Measurements from ENCODE around the gene OTOP2.
"Not testable (repeated sequence)": the region's sequence is repeated elsewhere in the genome, so short reads cannot be mapped to it uniquely, and the experiment has no call there.

OTOP2 gene

DNA sequence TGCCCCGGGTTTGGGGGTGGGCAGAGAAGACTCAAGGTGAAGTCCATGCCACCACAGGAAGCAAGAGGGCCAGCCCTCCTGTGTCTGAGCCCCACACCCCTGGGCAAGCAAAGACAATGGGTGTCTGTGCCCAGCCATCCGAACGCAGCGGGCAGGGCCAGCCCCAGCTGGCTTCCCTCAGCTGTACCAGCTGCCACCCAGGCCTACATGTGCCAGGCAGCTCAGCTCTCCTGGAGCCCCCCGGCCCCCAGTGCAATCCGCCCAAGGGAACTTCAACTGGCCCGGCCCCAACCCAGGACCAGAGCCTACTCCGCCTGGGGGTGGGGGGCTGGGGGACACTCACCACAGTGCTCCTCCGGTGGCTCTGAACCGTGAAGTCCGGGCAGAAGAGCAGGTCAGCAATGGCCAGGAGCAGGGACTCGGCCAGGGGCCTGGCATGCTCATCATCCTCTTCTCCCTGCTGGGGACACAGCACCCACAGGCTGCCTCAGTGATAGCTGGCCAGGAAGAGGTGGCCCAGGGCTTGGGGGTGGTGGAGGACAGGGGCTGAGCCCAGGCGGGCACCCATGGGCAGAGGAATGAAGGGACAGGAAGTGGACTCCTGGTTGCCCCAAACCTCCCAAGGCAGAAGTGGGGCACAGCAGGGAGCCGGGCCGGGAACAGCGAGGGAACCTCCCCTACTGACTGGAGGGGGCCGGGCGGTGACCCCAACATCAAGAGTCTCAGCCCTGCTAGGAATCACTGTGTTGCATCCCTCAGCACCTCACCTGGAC is 38.7 kb downstream of the OTOP2 start:
- peaks cover 9% of the 10 kb centered on the region for H3K4me1 Mint-ChIP-seq
- DNase-seq (ENCODE audit: low spot score in 2 of 2) = no peak
- no peak for ATAC-seq
- H3K36me3 Mint-ChIP-seq = no peaks in the 10 kb centered on the region
- no peak overlapping the region for H3K4me3 Mint-ChIP-seq
- H3K9me3 Mint-ChIP-seq = no peaks in the 10 kb centered on the region
- no peak overlapping the region for H3K27ac Mint-ChIP-seq

DNA sequence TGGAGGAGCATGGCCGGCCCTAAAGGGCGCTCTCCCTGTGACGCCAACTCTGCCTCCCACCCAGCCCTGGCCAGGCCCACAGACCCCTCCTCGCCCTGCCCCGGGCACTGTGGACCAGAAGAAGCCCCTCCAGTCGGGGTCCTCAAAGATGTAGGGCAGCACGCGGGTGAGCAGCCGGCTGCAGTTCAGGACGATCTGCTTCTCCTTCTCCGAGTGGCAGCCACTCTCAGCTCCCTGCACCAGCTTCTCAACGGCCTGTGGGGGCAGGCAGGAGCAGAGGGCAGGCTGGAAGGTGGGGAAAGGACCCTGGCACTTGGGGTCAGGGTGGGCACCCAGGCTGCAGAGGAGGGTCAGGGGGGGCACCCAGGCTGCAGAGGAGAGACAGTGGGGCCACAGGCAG is 39.6 kb downstream of the OTOP2 start:
- H3K4me1 Mint-ChIP-seq = peaks cover 5% of the 10 kb centered on the region
- H3K4me3 Mint-ChIP-seq = no peak overlapping the region
- H3K36me3 Mint-ChIP-seq = no peaks in the 10 kb centered on the region
- H3K9me3 Mint-ChIP-seq = no peaks in the 10 kb centered on the region
- ATAC-seq (no peak), DNase-seq (ENCODE audit: low spot score in 2 of 2) (no peak)
- no peak overlapping the region for H3K27ac Mint-ChIP-seq

DNA sequence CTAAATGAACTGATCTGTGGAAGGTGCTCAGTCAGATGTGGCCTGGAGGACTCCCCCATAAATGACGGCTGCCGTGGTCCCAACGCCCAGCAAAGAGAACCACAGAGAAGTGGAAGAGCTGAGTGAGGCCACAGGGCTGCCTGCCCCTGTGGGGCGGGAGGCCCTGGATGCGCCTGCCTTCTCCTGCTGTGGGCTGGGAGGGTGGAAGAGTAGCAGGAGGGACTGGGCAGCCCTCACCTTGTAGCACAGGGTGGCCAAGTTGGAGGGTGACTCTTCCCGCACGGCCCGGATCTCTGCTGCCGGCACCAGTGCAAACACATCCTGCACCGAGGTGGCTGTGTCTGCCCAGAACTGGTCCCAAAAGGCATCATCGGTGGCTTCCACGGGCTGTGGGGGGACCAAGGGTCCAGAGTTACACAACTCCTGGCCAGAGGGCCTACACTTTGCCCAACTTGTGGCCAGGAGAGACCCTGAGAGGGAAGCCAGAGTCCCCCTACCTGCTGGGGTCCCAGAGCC is 40.2 kb downstream of the OTOP2 start:
- Mint-ChIP-seq H3K36me3 (no peaks in the 10 kb centered on the region), H3K27ac (no peak overlapping the region), H3K4me3 (no peak overlapping the region), H3K9me3 (no peaks in the 10 kb centered on the region), H3K4me1 (peaks cover 5% of the 10 kb centered on the region)
- ATAC-seq (no peak), DNase-seq (ENCODE audit: low spot score in 2 of 2) (no peak)

DNA sequence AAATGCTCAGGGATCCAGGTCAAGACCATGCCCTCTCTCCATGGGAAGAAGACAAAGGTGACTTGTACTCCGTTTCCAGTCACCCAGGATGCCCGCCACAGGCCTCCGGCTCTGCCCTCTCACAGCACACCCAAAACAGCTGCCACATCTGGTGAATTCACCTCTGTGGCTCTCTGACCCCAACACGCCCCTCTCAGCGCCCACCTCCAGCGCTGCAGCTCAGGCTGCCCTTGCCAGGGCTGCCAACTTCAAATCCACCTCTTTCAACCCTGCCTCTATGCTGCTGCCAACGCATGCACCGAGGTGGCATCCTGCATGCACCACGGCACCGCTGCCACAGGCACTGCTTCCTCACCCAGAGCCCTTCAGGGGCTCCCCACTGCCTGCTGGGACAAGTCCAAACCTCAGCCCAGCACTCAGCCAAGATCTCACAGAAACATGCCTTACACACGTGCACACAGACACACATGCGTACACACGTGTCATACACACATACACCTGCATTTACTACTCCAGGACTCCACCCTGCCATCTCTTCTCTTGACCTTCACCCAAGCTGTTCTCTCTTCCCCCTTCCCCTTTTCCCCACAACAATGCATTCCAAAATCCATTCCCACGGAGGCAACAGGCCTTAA is 41.0 kb downstream of the OTOP2 start:
- no peak overlapping the region for H3K4me3 Mint-ChIP-seq
- DNase-seq (ENCODE audit: low spot score in 2 of 2) (no peak), ATAC-seq (no peak)
- H3K27ac Mint-ChIP-seq = peak overlapping the region; percentile 27
- H3K36me3 Mint-ChIP-seq = no peaks in the 10 kb centered on the region
- no peaks in the 10 kb centered on the region for H3K9me3 Mint-ChIP-seq
- H3K4me1 Mint-ChIP-seq = peaks cover 5% of the 10 kb centered on the region

DNA sequence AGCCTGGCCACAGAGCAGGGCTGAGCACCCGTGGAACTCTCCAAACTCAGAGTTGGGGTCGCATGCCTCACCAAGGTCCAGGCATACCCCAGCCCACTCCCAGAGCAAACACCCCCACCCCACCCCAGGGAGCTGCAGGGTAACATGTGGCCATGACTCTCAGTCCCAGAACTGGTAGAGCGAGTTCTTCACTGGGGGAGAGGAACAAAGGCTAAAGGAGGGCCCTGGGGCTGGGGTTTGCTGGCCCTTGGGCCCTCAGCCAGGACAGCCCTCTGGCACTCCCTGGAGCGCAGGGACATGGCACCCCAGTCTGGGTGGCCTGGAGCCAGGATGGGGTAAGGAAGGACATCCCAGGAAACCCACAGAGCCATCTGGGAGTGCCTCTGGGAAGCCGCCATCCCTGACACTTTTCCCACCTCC is 44.3 kb downstream of the OTOP2 start:
- H3K27ac Mint-ChIP-seq = no peak overlapping the region
- DNase-seq (ENCODE audit: low spot score in 2 of 2) (no peak), ATAC-seq (no peak)
- H3K9me3 Mint-ChIP-seq = no peaks in the 10 kb centered on the region
- peaks cover 6% of the 10 kb centered on the region for H3K36me3 Mint-ChIP-seq
- H3K4me1 Mint-ChIP-seq = peaks cover 13% of the 10 kb centered on the region
- no peak overlapping the region for H3K4me3 Mint-ChIP-seq

DNA sequence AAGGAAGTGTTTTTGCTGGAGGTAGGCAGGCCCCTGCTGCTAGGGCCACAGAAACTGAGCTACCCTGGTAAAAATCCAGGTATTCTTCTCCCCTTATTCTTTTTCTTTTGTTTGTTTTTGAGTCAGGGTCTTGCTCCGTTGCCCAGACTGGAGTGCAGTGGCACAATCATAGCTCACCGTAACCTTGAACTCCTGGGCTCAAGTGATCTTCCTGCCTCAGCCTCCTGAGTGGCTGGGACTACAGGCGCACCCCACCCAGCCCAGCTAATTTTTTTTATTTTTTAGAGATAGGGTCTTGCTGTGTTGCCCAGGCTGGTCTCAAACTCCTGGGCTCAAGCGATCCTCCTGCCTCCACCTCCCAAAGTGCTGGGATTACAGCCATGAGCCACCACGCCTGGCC is 45.4 kb downstream of the OTOP2 start:
- H3K27ac Mint-ChIP-seq; ATAC-seq; H3K9me3 Mint-ChIP-seq; H3K4me3 Mint-ChIP-seq; H3K36me3 Mint-ChIP-seq; DNase-seq (ENCODE audit: low spot score in 2 of 2): not testable (repeated sequence)
- H3K4me1 Mint-ChIP-seq = peaks cover 13% of the 10 kb centered on the region

DNA sequence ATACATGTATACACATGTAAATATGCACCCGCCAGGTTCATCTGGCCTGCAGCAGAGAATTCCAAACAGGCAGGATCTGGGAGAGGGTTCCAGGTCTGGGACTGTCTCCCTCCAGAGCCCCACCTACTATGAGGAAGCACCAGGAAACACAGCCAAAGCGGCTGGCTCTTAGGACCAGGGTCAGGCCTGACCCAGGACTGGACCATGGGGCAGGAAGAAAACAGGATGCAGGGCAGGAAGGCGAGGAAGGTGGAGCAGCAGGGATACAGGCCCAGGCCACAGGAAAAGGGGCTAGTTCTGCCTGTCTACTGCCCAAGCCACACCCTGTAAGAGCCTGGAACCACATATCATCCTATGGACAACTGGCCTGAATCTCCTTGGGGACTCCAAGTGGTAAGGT is 46.3 kb downstream of the OTOP2 start:
- DNase-seq (ENCODE audit: low spot score in 2 of 2) = no peak
- no peaks in the 10 kb centered on the region for H3K9me3 Mint-ChIP-seq
- H3K27ac Mint-ChIP-seq = no peak overlapping the region
- peaks cover 13% of the 10 kb centered on the region for H3K4me1 Mint-ChIP-seq
- peaks cover 6% of the 10 kb centered on the region for H3K36me3 Mint-ChIP-seq
- ATAC-seq = no peak
- H3K4me3 Mint-ChIP-seq = no peak overlapping the region

DNA sequence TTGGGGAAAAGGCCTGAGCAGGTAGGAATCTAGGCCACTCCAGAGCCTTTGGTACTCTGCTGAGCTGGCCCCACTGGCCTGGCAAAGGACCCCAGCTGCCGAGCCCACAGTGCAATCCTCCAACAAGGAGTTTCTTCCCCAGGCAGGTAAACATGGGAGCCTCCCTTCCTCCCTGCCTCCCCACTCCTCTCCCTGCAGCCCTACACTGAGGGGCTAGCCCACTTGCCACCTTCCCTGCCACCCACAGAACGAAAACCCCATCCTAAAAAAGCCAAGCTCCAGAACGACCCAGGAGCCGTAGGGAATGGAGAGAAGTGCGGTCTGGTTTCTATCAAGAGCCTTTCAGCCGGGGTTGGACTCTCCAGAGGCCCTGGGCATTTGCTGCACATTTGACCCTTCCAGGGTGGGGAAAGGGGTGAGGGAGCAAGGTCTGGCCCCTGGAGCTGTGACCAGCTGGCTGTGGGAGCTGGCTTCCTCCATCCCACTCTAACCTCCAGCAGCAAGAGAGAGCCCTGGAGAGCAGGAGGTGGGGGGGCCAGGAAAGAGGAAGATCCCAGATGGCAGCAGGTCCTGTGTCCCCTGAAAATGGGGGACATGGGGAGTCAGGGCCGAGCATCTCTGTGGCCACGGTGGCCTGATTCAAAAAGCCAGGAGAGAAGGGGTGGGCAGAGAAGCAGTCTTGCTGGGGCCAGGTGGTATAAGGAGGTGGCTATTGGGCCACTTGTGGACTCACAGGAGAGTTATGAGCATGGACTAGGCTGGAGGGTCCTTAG is 47.2 kb downstream of the OTOP2 start:
- no peak for ATAC-seq
- Mint-ChIP-seq H3K27ac (no peak overlapping the region), H3K36me3 (peaks cover 6% of the 10 kb centered on the region), H3K9me3 (no peaks in the 10 kb centered on the region), H3K4me1 (peaks cover 13% of the 10 kb centered on the region), H3K4me3 (peak overlapping the region; percentile 89)
- DNase-seq (ENCODE audit: low spot score in 2 of 2) = no peak

DNA sequence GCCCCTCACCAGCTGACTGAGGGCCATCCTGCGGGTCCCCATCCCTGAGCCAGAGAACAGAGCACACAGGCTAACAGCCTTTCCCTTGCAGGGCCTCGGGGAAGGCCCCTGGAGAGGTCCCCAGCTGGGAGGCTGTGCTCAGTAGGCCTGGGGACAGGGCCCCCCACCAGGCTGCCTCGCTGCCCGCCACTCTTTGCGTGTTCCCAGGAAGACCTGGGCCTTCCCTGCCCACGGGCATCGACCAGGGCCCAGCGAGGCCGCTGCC is 47.7 kb downstream of the OTOP2 start:
- no peak for DNase-seq (ENCODE audit: low spot score in 2 of 2)
- H3K36me3 Mint-ChIP-seq = peaks cover 6% of the 10 kb centered on the region
- peak overlapping the region; percentile 89 for H3K4me3 Mint-ChIP-seq
- peaks cover 13% of the 10 kb centered on the region for H3K4me1 Mint-ChIP-seq
- no peak for ATAC-seq
- no peak overlapping the region for H3K27ac Mint-ChIP-seq
- H3K9me3 Mint-ChIP-seq = no peaks in the 10 kb centered on the region

DNA sequence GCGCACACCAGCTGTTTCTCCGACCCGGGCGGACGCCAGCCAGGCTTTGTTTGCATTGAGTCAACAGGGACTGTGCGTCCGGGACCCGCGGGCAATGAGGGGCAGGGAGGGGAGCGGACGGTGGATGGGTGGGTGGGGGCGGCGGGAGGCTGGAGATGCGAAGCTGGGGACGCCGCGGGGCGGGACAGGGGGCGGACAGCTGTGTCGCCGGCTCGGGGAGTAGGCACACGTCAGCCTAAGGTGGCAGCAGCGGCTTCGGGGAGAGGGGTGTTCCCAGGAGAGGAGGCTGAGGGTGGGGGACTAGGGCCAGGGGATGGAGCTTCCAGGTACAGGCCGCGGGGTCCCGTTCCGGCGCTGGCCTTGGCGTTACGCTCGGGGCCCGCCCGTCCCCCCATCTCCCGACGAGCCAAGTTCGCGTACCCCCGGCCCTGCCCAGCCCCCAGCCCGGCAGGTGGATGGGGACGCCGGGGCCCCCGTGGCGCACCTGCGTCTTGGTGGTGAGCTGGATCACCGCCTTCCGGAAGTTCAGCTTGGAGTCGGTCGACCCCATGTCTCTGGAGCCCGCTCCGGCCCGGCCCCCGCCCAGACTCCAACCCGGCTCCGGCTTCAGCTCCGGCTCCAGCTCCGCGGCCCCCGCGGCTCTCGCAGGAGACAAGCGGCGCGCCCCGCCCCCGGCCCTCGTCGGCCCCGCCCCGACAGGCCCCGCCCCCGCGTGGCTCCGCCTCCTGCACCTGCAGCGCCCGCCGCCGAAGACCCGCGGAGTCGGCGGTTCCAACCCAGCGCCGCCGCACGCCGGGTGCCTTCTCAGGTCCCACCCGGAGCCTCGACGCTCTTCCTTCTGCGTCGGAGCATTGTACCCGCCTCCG is 48.3 kb downstream of the OTOP2 start, which contains the start of gene HID1:
Gene HID1 (minus strand): TSS at position 653 of the 866 bp plus-strand sequence. CDS start 103 bp downstream, at position 550.
- peaks cover 13% of the 10 kb centered on the region for H3K4me1 Mint-ChIP-seq
- no peaks in the 10 kb centered on the region for H3K9me3 Mint-ChIP-seq
- DNase-seq (ENCODE audit: low spot score in 2 of 2) (peak; percentile 59 to 76), ATAC-seq (peak; percentile 84)
- H3K27ac Mint-ChIP-seq = no peak within 1 kb of the TSS
- peak within 1 kb of the TSS; percentile 89 for H3K4me3 Mint-ChIP-seq
- peaks cover 6% of the 10 kb centered on the region for H3K36me3 Mint-ChIP-seq

DNA sequence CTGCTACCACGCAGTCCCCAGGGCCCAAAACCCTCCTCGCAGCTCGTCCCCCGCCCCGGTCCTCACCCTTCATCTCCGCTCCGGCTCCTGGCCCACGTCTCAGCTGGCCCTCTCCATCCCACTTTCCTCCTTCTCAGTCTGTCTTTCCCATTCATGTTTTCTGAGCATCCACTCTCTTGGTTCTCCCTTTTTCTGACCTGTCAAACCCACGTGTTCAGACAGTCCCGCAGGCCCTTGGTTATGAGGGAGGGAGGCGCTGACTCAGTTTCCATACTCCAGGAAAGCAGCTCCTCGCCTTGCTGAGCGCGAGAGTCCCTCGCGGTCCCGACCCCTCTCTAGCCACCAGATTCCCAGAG is 48.9 kb downstream of the OTOP2 start:
- peaks cover 6% of the 10 kb centered on the region for H3K36me3 Mint-ChIP-seq
- ATAC-seq (no peak), DNase-seq (ENCODE audit: low spot score in 2 of 2) (no peak)
- peak overlapping the region; percentile 89 for H3K4me3 Mint-ChIP-seq
- H3K9me3 Mint-ChIP-seq = no peaks in the 10 kb centered on the region
- no peak overlapping the region for H3K27ac Mint-ChIP-seq
- H3K4me1 Mint-ChIP-seq = peaks cover 13% of the 10 kb centered on the region

DNA sequence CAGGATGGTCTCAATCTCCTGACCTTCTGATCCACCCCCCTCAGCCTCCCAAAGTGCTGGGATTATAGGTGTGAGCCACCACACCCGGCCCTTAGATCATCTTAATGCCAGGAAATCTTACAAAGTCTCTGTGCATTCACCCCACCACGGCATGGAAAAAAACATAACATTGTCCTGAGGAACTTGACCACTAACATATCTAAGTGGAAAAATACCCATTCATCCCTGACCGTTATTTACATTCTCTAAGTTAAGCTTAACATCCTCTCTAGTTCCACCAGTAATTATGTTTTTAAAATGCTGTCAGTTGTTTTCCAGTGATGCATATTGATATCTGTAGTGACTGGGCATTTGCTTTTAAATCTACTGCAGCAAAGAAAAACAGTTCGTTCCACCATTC is 51.9 kb downstream of the OTOP2 start:
- H3K4me1 Mint-ChIP-seq = peaks cover 21% of the 10 kb centered on the region
- no peak overlapping the region for H3K27ac Mint-ChIP-seq
- DNase-seq (ENCODE audit: low spot score in 2 of 2) (no peak), ATAC-seq (no peak)
- no peak overlapping the region for H3K4me3 Mint-ChIP-seq
- H3K36me3 Mint-ChIP-seq = peaks cover 6% of the 10 kb centered on the region
- H3K9me3 Mint-ChIP-seq = no peaks in the 10 kb centered on the region

DNA sequence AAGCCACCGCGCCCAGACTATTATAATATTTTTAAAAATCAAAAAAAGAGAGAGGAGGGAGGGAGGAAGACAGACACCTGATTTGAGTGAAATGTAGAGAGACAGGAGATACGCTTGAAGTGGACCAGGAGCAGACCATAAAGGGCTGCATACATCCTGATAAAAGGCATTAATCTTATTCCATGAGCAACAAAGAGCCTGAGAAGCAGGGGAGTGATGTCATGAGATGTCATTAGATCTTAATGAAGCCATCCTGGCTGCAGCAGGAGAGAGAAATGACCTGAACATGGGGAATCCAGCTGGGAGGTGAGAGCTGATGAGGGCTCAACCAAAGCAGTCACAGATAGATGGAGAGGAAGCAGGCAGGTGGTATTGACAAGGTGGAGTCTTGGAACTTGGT is 53.7 kb downstream of the OTOP2 start:
- no peaks in the 10 kb centered on the region for H3K9me3 Mint-ChIP-seq
- H3K27ac Mint-ChIP-seq = no peak overlapping the region
- H3K4me3 Mint-ChIP-seq = no peak overlapping the region
- no peak for DNase-seq (ENCODE audit: low spot score in 2 of 2)
- H3K4me1 Mint-ChIP-seq = peaks cover 24% of the 10 kb centered on the region
- no peak for ATAC-seq
- peaks cover 9% of the 10 kb centered on the region for H3K36me3 Mint-ChIP-seq

DNA sequence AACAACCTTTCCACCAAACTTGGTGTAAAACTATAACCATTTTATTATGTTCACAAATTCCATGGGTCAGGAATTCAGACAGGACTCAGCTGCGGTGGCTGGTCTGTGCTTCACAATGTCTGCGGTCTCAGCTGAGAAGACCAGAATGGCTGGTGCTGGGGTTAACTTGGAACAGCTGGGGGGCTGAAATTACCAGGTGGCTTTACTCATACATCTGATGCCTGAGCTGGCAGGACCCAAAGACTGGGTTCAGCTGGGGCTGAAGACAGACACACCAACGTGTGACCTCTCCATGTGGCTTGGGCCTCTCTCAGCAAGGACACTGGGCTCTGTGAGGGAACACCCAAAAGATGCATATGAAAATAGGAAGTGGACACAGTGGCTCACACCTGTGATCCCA is 54.2 kb downstream of the OTOP2 start:
- DNase-seq (ENCODE audit: low spot score in 2 of 2) (no peak), ATAC-seq (no peak)
- H3K4me3 Mint-ChIP-seq = no peak overlapping the region
- no peaks in the 10 kb centered on the region for H3K9me3 Mint-ChIP-seq
- H3K27ac Mint-ChIP-seq = no peak overlapping the region
- peaks cover 5% of the 10 kb centered on the region for H3K36me3 Mint-ChIP-seq
- H3K4me1 Mint-ChIP-seq = peaks cover 20% of the 10 kb centered on the region
